ENCODE measurements around the gene CDKN2A. TPM values are rescaled to one million over a fixed set of nuclear protein-coding genes. Genes with fewer than 3 reads are reported as not detected.

The CDKN2A gene
- total RNA-seq, 1 donor from 2014 or later, result 1.5 TPM

Other genes starting within 250 kb of the CDKN2A start
- 42.5 TPM for gene MTAP, start 191.8 kb downstream of the CDKN2A start, total RNA-seq
- 1.4 TPM for gene CDKN2B-AS1, start 399 bp upstream of the CDKN2A start, total RNA-seq
- 4.0 TPM for gene CDKN2B, start 14.9 kb upstream of the CDKN2A start, total RNA-seq

Measured in sciatic nerve (tissue), 1 donor.